Measurements from ENCODE around the gene DNAJB8. TPM values are rescaled to one million over a fixed set of nuclear protein-coding genes. Genes with fewer than 3 reads are reported as not detected.

Gene DNAJB8
- total RNA-seq, 4 donors from 2014 or later: not detected

- 22 to 35% methylated on average over 26 to 29 of the region's 29 CpGs for WGBS, 2 donors
- H3K27ac ChIP-seq: no peak overlapping the region
These were observed 18.9 kb upstream of the DNAJB8 start for GRCh38 chr3:128485282-128486204.

GRCh38 chr3:128484404-128485281 lies 18.0 kb upstream of the DNAJB8 start:
- peaks cover 0 to 65% (median 29%) of the 10 kb centered on the region in 4 donors for H3K4me1 ChIP-seq
- TF ChIP-seq CTCF (IDR thresholded peaks at IDR 0.05) (no peak), POLR2A (IDR thresholded peaks at IDR 0.05) (no peak), EP300 (IDR thresholded peaks at IDR 0.05) (no peak)
- H3K27ac ChIP-seq: no peak overlapping the region
- no peak for DNase-seq (ENCODE audit: low spot score in 2 of 2)
- H3K36me3 ChIP-seq: no peaks in the 10 kb centered on the region
- H3K4me3 ChIP-seq: peak overlapping the region in 1 of 4 donors; percentile 54
- H3K9me3 ChIP-seq: no peaks in the 10 kb centered on the region
- H3K27me3 ChIP-seq: peaks cover 7 to 100% of the 10 kb centered on the region in 2 donors
- WGBS, 2 donors: 18 to 32% methylated on average over 16 of the region's 16 CpGs

More at GRCh38 chr3:128485282-128486204, 18.9 kb upstream of the DNAJB8 start:
- H3K36me3 ChIP-seq: no peaks in the 10 kb centered on the region
- H3K9me3 ChIP-seq: no peaks in the 10 kb centered on the region
- peaks cover 0 to 74% (median 38%) of the 10 kb centered on the region in 4 donors for H3K4me1 ChIP-seq
- DNase-seq (ENCODE audit: low spot score in 2 of 2): no peak
- H3K27me3 ChIP-seq: peaks cover 6 to 100% of the 10 kb centered on the region in 2 donors
- peak overlapping the region in 1 of 4 donors; percentile 54 for H3K4me3 ChIP-seq
- TF ChIP-seq CTCF (IDR thresholded peaks at IDR 0.05): no peak
- no peak for TF ChIP-seq EP300 (IDR thresholded peaks at IDR 0.05)
- TF ChIP-seq POLR2A (IDR thresholded peaks at IDR 0.05): no peak

- Histone ChIP-seq H3K9me3 (no peaks in the 10 kb centered on the region), H3K27me3 (peaks cover 7 to 100% of the 10 kb centered on the region in 2 donors), H3K27ac (no peak overlapping the region), H3K4me1 (peaks cover 0 to 57% (median 22%) of the 10 kb centered on the region in 4 donors), H3K4me3 (peak overlapping the region in 1 of 4 donors; percentile 54), H3K36me3 (no peaks in the 10 kb centered on the region)
- TF ChIP-seq EP300 (IDR thresholded peaks at IDR 0.05) (peak in 1 of 2 donors; percentile 39), POLR2A (IDR thresholded peaks at IDR 0.05) (no peak), CTCF (IDR thresholded peaks at IDR 0.05) (no peak)
- 12 to 34% methylated on average over 25 to 26 of the region's 26 CpGs for WGBS, 2 donors
- no peak for DNase-seq (ENCODE audit: low spot score in 2 of 2)
These were observed 17.1 kb upstream of the DNAJB8 start for GRCh38 chr3:128483657-128484403.

- no peak for TF ChIP-seq CTCF (IDR thresholded peaks at IDR 0.05)
- TF ChIP-seq EP300 (IDR thresholded peaks at IDR 0.05): peak in 1 of 2 donors; percentile 75
- Histone ChIP-seq H3K4me1 (peaks cover 0 to 48% (median 13%) of the 10 kb centered on the region in 4 donors), H3K36me3 (no peaks in the 10 kb centered on the region), H3K27ac (no peak overlapping the region), H3K4me3 (peak overlapping the region in 1 of 4 donors; percentile 54), H3K9me3 (no peaks in the 10 kb centered on the region), H3K27me3 (peaks cover 6 to 100% of the 10 kb centered on the region in 2 donors)
- 12 to 14% methylated on average over 33 of the region's 33 CpGs for WGBS, 2 donors
- DNase-seq (ENCODE audit: low spot score in 2 of 2): no peak
These were observed 16.3 kb upstream of the DNAJB8 start for GRCh38 chr3:128482666-128483656.
